NCI-H2171 treated with DMSO at 0.1 percent for 48 hours (cell line): ENCODE data around the gene PLEKHH2.
A peak's percentile ranks its signal among the peaks of the same experiment; 100 is the strongest.

ENCODE experiments used
- DNase-seq: peaks from one replicate; lab custom pipeline; 2025; lab: John Stamatoyannopoulos, UW

Gene PLEKHH2

DNA sequence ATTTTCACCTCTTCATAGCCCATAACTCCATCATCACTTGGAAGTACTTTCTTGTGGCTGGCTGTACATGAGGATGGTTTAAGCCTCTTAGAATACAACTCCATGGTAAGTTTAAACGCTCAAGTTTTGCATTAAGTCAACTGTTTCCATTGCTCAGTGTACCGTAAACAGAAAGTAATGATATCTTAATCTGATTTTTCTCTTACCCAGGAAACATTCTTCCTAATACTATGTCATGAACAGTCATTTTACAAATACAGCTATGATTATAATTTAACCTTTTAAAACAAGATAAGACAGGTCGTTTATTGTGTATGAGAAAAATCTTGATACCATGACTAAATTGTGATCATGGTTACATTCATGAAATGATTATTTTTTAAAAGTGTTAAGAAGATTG is 125.2 kb downstream of the PLEKHH2 start:
- no peak for DNase-seq

DNA sequence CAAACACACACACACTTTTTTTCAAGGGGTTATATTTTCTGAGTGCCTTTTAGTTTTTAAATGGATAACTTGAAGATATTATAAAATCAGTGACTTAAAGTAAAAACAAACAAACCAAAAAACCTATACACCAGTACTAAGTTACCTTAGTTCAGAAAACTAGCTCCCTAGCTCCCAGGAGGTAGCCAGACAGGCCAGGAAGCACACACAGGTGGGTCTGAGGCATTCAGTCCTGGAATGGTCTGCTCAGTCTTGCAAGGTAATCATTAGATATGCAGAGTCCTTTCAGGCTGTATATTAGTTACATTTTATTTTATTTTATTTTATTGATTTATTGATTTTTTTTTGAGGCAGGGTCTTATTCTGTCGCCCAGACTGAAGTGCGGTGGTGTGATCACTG is 126.0 kb downstream of the PLEKHH2 start:
- no peak for DNase-seq

DNA sequence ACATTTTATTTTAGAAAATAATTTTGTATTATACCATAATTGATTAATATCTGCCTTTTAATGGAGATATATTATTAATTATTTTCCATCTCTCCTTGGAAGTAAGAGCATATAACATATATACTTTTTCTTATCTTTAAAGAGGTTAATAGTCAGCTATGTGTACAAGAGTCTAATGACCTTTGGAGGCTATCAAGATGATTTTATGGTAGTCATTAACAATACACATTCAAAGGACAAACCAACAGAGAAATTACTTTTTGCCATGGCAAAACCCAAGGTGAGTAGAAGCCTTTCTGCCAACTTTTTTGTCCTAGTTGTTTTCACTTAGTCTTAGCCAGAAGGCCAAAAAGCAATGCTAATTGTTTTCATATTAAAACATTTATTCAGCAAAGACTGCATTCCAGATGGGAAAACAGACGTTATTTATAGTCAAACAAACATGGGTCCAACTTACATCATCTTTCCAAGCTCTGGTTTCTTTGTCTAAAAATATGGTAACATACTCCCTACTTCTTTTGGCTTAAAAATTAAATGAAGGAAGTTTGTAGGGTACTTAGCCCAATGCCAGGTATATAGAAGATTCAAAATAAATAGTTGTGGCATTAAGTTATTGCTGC is 127.1 kb downstream of the PLEKHH2 start:
- peak; percentile 67 for DNase-seq

DNA sequence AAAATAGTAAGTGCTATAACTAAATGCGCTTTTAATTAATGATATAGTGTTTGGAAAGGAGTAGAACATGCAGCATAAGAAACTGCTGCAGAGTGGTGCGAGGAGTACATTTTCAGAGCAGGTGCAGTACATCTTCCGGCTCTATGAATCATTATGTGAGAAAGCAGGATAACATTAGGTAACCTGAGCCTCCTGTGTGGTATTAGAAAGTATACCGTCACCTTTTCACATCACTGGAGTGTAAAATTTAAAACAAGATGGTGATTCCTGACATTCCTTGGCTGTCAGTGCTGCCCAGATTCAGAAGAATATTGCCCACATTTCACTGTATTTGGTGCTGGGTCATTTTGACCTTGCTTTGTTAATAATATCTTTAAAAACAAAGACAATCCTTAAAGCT is 128.9 kb downstream of the PLEKHH2 start:
- DNase-seq: peak; percentile 77

DNA sequence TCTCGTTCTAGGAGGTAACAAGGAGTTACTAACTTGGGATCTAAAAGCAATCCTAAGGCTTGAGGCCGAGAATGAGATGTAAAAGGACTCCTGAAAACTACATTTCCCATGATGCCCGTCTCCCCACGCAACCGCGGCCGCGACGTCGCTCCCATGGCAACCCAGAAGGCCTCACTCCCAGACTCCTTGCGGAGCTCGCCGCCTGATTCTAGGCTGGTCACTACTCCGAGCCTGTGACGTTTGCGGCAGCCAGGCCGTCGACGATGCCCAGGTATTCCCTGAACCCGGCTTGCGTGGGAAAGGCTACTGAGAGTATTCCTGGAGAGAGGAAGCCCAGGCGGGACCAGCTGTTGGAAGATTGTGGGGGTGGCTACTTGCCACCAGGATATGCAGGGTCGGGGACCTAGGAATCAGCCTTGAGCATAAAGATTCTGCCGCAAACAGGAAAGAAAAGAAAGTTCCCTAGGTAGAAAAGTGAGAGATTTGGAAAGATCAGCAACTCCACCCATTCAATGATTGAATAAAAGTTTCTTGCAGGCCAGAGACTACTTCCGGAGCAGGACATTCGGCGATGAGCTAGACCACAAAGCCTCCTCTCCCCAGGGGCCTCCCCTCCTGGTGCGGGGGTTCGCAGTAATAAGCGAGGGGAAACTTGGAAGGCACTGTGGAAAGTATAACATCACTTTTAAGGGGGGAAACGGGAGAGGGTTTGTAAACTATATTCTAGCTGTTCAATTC is 137.0 kb downstream of the PLEKHH2 start, which contains the start of gene DYNC2LI1:
Gene DYNC2LI1, plus strand, starts transcription at position 164 of the 738 bp plus-strand sequence. Its CDS starts 100 bp downstream, at position 264.
- DNase-seq: peak; percentile 84

DNA sequence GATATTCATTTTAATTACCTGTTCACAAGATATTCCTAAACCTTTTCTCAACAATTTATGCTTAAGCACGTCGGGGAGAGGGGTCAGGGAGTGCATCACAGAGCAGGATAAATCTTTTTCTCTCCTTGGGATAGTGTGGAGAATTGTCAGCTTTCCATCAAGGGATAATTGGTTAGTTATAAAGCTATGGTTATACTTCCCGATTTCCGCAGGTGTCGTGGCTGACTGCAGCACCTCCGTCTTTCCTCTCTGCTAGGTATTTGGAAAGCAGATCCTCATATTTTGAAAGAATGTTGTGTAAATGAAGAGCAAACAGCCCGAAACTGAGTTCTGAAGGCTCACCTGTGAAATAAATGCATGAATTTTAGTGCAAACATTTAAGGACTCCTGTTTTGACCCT is 137.6 kb downstream of the PLEKHH2 start:
- DNase-seq: no peak

DNA sequence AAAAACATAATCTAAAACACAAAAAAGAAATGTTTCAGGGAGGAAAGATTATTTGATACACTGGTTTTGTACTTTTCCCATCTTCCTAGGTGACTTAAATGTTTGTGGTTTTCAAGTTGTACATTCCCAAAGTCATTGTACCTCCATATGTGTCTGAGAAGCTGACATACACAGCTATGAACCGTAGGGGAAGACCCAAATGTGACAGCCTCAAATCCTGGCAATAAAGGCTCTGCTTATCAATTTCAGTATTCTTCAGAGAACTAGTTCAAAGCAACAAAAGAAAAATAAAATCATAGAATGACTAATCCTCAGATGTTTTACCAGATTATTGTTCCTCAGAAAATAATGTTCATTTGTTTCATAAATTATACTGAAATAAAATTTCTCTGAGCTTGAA is 139.3 kb downstream of the PLEKHH2 start:
- no peak for DNase-seq

DNA sequence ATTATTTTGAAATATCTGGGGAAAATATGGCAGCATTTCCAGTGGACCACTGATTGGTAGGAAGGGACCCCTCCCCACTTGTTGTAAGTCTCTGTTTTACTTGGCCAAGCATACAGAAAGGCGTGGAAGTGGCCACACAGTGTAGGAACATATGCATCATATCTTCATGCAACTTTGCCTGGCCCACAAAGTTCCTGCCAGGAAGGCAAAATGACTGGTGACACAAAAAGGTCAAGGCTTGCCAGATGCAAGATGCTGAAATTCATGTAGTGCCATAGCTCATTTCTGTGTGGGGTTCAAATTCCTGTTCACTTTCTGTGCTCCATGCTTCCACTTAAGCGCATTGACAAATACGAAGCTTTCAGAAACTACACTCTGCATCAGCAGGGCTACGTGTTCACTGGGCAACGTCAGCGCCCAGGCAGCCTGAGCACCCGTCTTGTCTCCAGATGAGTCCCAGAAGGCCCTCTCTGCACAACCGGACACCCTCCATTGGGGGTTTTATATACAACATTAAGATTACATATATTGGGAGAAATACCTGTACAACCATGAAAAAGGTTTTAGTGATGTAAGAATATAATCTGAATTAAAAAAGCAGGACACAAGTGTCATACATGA is 140.4 kb downstream of the PLEKHH2 start:
- no peak for DNase-seq

DNA sequence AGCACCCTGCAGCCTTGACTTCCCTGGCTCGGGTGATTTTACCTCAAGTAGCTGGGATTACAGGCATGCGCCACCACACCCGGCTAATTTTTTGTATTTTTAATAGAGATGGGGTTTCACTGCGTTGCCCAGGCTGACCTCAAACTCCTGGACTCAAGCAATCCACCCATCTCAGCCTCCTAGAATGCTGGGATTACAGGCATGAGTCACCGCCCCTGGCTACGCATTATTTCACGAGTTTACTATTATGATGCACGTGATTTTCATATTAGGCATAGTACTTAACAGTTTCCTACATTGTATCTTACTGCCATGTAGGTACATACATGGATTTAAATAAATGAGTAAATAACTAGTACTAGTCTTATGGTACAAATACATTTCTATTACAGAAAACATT is 141.2 kb downstream of the PLEKHH2 start:
- DNase-seq: no peak

DNA sequence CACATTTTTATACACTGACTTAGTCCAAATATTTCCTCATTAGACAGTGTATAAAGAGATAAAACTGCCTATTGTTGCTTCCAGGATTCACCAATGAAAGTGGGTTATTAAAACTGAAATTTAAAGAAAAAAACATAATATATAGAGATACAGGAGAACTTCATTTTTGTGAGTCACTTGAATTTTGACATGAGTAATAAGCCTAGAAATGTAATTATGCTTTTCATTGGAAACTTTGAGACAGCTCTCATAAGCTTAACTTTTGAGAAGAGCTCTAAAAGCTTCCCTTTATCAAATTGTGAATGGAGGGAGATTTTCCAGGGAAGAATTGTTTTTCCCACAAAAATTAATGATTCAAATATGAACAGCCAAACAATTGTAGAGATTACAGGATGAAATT is 150.8 kb downstream of the PLEKHH2 start:
- DNase-seq: no peak

DNA sequence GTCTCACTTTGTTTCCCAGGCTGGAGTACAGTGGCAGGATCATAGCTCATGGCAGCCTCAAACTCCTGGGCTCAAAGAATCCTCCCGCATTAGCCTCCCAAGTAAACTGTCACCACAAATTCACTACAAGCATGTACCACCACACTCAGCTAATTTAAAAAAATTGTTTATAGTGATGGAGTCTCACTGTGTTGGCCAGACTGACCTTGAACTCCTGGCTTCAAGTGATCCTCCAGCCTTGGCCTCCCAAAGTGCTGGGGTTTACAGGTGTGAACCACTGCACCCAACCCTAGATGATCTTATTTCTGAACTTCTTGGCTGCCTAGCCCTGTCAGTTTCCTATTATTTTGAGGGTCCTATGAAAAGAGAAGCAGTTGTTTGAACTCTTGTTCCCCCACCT is 151.6 kb downstream of the PLEKHH2 start:
- no peak for DNase-seq

DNA sequence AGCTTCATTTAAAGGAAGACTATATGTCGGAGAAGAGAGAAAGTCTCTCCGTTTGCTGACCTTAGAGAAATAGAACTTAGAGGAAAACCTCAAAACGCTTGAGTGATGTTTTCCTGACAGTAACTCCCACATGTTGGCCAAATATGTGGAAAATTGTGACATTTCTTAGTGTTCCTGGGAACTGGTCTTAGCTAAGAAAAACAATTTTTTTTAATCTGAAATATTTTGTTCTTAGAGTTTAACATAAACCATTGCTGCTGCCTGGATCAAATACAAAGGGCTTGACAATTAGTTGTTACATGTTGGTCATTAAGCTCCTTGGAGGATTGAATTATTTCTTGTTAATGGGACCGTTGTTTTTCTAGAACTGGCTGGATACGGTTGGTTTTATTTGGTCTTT is 153.1 kb downstream of the PLEKHH2 start:
- no peak for DNase-seq

DNA sequence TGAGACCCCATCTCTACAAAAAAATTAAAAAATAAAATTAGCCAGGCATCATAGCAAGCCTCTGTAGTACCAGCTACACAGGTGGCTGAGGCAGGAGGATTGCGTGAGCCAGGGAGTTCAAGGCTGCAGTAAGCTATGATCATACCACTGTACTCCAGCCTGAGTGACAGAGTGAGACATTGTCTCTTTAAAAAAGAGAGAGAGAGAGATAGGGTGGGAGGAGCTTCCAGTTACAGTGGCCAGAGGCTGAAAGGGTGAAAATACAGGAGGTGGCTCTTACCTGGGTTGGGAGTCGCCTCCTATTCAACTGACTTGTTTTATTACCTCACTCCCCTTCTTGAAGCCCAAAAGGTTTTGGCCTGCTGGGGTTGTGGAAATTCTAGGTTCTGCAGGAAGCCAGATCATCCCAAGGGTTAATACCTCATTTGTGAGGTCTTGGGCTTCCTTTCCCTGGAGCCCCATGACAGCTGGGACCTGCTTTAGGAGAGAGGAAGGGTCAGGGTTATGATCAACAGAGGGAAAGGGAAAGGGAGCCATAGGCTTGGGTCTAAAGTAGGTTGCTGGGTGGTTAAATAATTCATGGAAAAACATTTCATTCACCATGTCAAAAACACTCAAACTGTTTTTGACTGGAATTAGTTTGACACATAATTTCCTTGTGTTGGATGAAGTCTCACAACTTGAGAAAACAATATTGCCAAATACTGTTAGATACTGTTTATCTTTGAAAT is 154.1 kb downstream of the PLEKHH2 start:
- no peak for DNase-seq

DNA sequence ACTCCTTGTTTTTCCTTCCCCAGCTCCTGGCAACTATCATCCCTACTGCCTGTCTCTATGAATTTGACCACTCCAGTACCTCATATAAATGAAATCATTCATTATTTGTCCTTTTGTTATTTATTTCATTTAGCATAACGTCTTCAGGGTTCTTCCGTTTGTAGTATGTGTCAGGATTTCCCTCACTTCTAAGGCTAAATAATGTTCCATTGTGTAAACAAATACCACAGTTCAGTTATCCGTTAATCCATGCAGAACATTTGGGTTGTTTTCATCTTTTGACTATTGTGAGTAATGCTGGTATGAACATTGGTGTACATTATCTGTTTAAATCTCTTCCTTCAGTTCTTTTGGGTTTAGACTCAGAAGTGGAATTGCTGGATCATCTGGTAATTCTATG is 155.6 kb downstream of the PLEKHH2 start:
- DNase-seq: no peak

DNA sequence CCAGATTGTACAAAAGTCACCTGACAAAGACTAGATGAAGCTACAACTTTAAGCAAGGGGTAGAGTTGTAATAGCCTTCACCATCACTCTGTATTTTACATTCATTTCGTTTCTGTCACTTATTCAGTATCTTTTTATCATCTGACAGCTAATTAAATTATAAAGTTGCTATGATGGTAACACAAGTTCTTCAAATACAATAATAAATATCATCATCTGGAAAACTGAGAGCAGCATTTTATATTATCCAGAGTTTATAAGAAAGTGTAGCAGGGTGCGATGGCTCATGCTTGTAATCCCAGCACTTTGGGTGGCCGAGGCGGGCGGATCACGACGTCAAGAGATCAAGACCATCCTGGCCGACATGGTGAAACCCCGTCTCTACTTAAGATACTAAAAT is 157.9 kb downstream of the PLEKHH2 start:
- no peak for DNase-seq

DNA sequence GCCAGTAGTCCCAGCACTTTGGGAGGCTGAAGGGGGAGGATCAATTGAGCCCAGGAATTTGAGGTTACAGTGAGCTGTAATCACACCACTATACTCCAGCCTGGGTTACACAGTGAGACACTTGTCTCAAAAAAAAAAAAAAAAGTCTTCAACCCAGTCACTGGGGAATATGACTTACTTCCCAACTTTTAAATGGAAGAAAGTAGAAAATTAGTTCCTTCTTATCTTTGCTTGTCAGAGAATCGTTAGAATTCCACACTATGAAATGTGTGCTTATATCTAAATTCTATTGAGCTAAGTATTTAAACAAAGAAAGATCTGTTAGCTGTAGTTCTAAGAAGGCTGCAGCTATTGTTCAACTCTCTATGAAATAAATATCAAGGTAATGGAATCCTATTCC is 159.1 kb downstream of the PLEKHH2 start:
- no peak for DNase-seq

DNA sequence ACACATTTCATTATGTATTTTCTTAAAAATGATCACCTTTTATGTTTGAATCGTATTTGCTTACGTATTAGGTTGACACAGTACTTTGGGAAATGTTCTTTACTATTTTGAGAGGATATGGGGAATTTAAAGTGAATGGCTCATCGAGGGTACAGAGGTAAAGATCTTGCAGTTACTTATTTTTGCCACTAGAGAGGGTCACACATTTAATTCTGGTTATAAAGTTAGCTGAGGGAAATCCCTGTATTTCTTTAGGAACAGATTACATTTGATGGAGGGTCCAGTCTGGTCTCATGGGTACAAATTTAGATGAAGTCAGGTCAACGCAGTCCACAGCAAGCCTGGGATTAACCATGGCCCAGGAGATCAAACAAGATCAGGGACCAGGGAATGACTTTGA is 161.2 kb downstream of the PLEKHH2 start:
- no peak for DNase-seq

DNA sequence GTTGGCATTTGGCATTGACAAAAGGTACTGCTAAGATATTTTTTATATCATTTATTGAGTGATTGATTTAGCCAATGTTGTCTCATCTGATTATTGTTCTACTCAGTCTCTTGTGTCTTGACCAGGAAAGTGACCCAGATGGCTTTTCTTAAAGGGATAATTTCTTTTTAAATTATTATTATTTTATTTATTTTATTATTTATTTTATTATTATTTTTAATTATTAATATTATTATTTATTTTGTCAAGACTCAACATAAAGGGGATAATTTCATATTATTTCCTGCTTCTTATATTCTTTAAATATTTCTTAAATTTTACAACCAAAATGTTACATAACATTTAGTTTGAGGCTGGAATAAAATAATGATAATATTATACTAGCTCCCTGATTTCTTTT is 163.8 kb downstream of the PLEKHH2 start:
- DNase-seq: no peak

DNA sequence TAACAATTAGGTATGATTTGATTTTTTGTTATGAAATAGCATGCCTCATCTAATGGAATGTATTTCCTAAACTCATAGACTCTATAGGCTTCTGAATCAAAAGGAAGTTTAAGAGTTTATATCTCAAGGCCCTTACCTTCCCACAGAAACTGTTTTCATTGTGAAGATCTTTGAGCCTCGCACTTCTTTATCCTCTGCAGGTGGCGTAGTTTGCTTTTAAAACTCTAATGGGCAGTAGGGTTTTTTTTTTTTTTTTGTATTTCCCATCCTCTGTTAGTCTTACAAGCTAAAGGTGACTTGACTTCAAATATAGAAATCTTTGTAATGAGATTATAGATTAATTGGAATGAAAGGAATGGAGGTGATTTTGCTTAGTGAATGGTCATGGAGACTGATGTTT is 165.1 kb downstream of the PLEKHH2 start:
- no peak for DNase-seq

DNA sequence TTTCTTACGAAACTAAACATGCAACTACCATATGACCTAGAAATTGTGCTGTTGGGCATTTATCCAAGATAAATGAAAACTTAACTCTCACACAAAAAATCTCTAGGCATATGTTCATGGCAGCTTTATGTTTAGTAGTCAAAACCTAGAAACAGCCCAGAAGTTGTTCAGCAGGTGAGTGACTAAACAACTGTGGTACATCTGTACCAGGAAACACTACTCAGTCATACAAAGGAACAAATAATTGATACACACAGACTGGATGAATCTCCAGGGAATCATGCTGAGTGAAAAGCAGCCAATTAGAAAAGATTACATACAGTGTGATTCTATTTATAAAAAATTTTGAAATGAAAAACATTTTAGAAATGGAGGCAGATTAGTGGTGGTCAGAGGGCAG is 166.1 kb downstream of the PLEKHH2 start:
- peak; percentile 8 for DNase-seq

DNA sequence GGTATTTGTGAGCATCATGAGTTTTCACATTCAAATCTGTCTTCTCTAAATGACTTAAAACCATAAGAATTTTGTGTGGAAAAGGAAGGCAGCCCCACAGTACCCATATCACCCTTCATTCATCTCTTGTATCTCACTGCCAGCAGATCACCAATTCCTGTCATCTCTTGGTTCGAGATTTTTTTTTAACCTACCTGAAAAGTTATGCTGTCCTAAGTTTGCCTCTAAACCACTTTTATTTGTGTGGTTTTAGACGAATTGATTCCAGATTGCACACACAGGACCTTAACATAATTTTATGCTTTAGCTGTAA is 169.6 kb downstream of the PLEKHH2 start:
- DNase-seq: no peak

DNA sequence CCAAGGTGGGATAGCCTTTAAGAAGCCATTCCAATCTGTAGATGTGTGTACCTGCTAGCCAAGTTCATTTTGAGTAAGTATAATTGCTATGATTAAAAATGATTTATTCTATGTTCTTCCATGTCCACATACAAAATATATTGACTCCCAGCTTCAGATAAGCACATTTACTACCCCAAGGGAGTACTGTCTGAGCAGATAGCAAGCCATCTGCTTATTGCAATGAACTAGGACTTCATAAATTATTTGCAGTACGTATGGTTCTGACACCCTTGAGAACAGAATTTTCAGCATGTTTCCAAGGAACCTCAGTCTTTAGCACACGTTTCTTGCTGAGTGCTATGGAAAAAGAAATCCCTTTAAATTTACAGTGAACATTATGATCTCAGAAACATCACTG is 173.4 kb downstream of the PLEKHH2 start:
- no peak for DNase-seq

DNA sequence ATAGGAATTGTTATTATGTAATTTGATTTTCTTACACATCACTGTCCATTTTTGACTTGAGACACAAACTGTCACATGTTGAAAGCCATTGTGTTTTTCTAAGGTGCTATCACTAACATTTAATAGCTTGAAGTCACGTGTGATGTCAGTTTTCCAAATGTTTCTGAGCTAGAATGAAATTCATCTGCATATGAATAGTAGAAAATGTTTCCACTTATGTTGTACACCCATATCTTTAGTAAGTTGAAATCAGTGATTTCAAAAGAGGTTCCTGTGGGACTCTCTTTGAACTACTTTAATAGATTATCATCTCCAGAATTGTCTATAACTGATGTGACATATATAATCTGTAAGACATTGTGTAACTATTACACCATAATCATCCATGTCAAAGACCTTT is 173.8 kb downstream of the PLEKHH2 start:
- DNase-seq: no peak
